IMR-90 (cell line): Measurements from ENCODE around the gene SPACA7. TPM values are rescaled to one million over a fixed set of nuclear protein-coding genes. Genes with fewer than 3 reads are reported as not detected.
"Not testable (repeated sequence)": the region's sequence is repeated elsewhere in the genome, so short reads cannot be mapped to it uniquely, and the experiment has no call there.

Experiments
- ATAC-seq: fragments of 200-7000 bp; cut with Tn5 transposase; 2 replicates; pipeline ENCODE4 v1.9.1; 2020; ENCODE audit warnings: low read depth, mild to moderate bottlenecking, moderate library complexity
- BruUV-seq: library from RNA; stranded (reverse); fragments of 400-500 nt; replicated peaks from 2 replicates; lab custom pipeline; 2021; lab: Mats Ljungman, UMichigan
- CTCF ChIA-PET: fragments of 300-600 bp; formaldehyde crosslinking; extraction: SDS; loops from one replicate; lab custom pipeline; 2021; ENCODE audit warnings: antibody characterized with exemption; lab: Yijun Ruan, JAX
- POLR2A ChIA-PET: fragments of 300-600 bp; sonication (Branson Sonifier 250); formaldehyde crosslinking; loops from one replicate; lab custom pipeline; 2022; ENCODE audit warnings: antibody characterized with exemption; ENCODE audit not compliant: unreplicated experiment; lab: Charles Lee
- DNase-seq: peaks from one replicate; pipeline ENCODE4 v3.0.0; 2013
- H2AFZ ChIP-seq: replicated peaks from 2 replicates; pipeline ENCODE3; 2013; ENCODE audit warnings: low read length, mild to moderate bottlenecking; ENCODE audit not compliant: poor library complexity
- H2AK5ac ChIP-seq: 2 replicates; pipeline ENCODE4 v1.6.1; 2013; ENCODE audit warnings: low read depth, low read length, inconsistent platforms
- H2AK9ac ChIP-seq: replicated peaks from 2 replicates; pipeline ENCODE3; 2013; ENCODE audit warnings: mild to moderate bottlenecking, low read depth, low read length, moderate library complexity; ENCODE audit not compliant: poor library complexity
- H2BK120ac ChIP-seq: 2 replicates; pipeline ENCODE4 v1.6.1; 2013; ENCODE audit warnings: low read depth, low read length, inconsistent platforms
- H2BK15ac ChIP-seq: 3 replicates; pipeline ENCODE4 v1.6.1; 2013; ENCODE audit warnings: low read depth, low read length, inconsistent platforms
- H2BK20ac ChIP-seq: 2 replicates; pipeline ENCODE4 v1.6.1; 2013; ENCODE audit warnings: low read depth, mild to moderate bottlenecking, inconsistent platforms, low read length, moderate library complexity
- H2BK5ac ChIP-seq: 2 replicates; pipeline ENCODE4 v1.6.1; 2013; ENCODE audit warnings: mild to moderate bottlenecking, low read depth, low read length, inconsistent platforms; ENCODE audit not compliant: poor library complexity, severe bottlenecking
- H3K14ac ChIP-seq: replicated peaks from 2 replicates; pipeline ENCODE4 v1.6.1; 2013; ENCODE audit warnings: low read depth, low read length, inconsistent platforms
- H3K18ac ChIP-seq: 2 replicates; pipeline ENCODE4 v1.6.1; 2013; ENCODE audit warnings: low read depth, low read length, control low read depth
- H3K23ac ChIP-seq: 2 replicates; pipeline ENCODE4 v1.6.1; 2013; ENCODE audit warnings: low read depth, low read length, inconsistent platforms
- H3K27ac ChIP-seq: 2 replicates; pipeline ENCODE4 v1.5.1; 2013; ENCODE audit warnings: mild to moderate bottlenecking, control low read depth, low read length; ENCODE audit not compliant: insufficient read depth
- H3K27me3 ChIP-seq: 2 replicates; pipeline ENCODE4 v1.6.1; 2013; ENCODE audit warnings: low read length; ENCODE audit not compliant: control insufficient read depth, insufficient read depth
- H3K36me3 ChIP-seq: 2 replicates; pipeline ENCODE4 v1.6.1; 2013; ENCODE audit warnings: low read length, mixed read lengths; ENCODE audit not compliant: control insufficient read depth, insufficient read depth
- H3K4ac ChIP-seq: 2 replicates; pipeline ENCODE4 v1.6.1; 2013; ENCODE audit warnings: low read depth, low read length, inconsistent platforms
- H3K4me1 ChIP-seq: 2 replicates; pipeline ENCODE4 v1.6.1; 2013; ENCODE audit warnings: low read length, mixed read lengths; ENCODE audit not compliant: control insufficient read depth, insufficient read depth
- H3K4me2 ChIP-seq: 2 replicates; pipeline ENCODE4 v1.6.1; 2013; ENCODE audit warnings: low read depth, mild to moderate bottlenecking, control low read depth, low read length, moderate library complexity
- H3K4me3 ChIP-seq: 2 replicates; pipeline ENCODE4 v1.5.1; 2013; ENCODE audit warnings: low read depth, mild to moderate bottlenecking, control low read depth, low read length, moderate library complexity; ENCODE audit not compliant: insufficient read depth
- H3K56ac ChIP-seq: 2 replicates; pipeline ENCODE4 v1.6.1; 2013; ENCODE audit warnings: low read length, inconsistent platforms; ENCODE audit not compliant: insufficient read depth; ENCODE audit errors: extremely low read depth
- H3K79me1 ChIP-seq, 2 experiments: 2 replicates each; pipeline ENCODE4 v1.6.1; 2013; ENCODE audit warnings: low read length in 2 of 2, inconsistent platforms in 1 of 2, low read depth in 1 of 2
- H3K9ac ChIP-seq: 2 replicates; pipeline ENCODE4 v1.6.1; 2013; ENCODE audit warnings: low read depth, low read length, control low read depth
- H3K9me1 ChIP-seq: 2 replicates; pipeline ENCODE4 v1.6.1; 2013; ENCODE audit warnings: low read length, inconsistent platforms; ENCODE audit not compliant: insufficient read depth
- H3K9me3 ChIP-seq: 2 replicates; pipeline ENCODE4 v1.6.1; 2013; ENCODE audit warnings: low read length; ENCODE audit not compliant: control insufficient read depth, insufficient read depth
- H4K20me1 ChIP-seq: 2 replicates; pipeline ENCODE4 v1.6.1; 2013; ENCODE audit warnings: low read length, inconsistent platforms; ENCODE audit not compliant: insufficient read depth
- H4K5ac ChIP-seq: 2 replicates; pipeline ENCODE4 v1.6.1; 2013; ENCODE audit warnings: mild to moderate bottlenecking, low read depth, low read length, control low read depth
- H4K8ac ChIP-seq, 2 experiments: 2 replicates each; pipeline ENCODE4 v1.6.1; 2013; ENCODE audit warnings: low read depth in 2 of 2, low read length in 2 of 2, control low read depth in 1 of 2, inconsistent platforms in 1 of 2
- H4K91ac ChIP-seq: 2 replicates; pipeline ENCODE4 v1.6.1; 2013; ENCODE audit warnings: low read depth, low read length, inconsistent platforms; ENCODE audit not compliant: insufficient read depth
- WGBS, 2 experiments: methylation state at CpG; one replicate each; pipeline versions ENCODE4 v1.1.5 to v1.1.7; 2013; ENCODE audit warnings: missing lambda C conversion rate in 2 of 2; ENCODE audit not compliant: insufficient read length in 1 of 2; ENCODE audit errors: extremely low coverage in 2 of 2; 5-methylcytosine and 5-hydroxymethylcytosine counted together
- dilution Hi-C: fragments of 300-500 bp; cut with HindIII; formaldehyde crosslinking; loops from one replicate; pipeline ENCODE4 v1.14.3; 2018; ENCODE audit warnings: low sequenced_read_pairs; ENCODE audit not compliant: unreplicated experiment
- in situ Hi-C: fragments of 300-500 bp; cut with MboI; formaldehyde crosslinking; loops from 3 replicates; pipeline ENCODE4 v1.14.3; 2019; ENCODE audit warnings: low sequenced_read_pairs, inconsistent platforms, mixed read lengths
- intact Hi-C: fragments of 100-400 bp; cut with micrococcal nuclease; formaldehyde crosslinking; loops from 2 replicates; pipeline ENCODE4 v1.10.0; 2022
- polyA plus RNA-seq, 3 experiments: library from polyadenylated mRNA; depleted of rRNA; stranded (reverse); fragments of >200 nt; gene quantifications; 2 replicates each; pipeline ENCODE4 v1.2.3, GENCODE V29; 2012; ENCODE audit warnings: low replicate concordance in 1 of 3
- total RNA-seq: library from RNA; depleted of rRNA; stranded (reverse); fragments of >200 nt; gene quantifications from 2 replicates; pipeline ENCODE4 v1.2.3, GENCODE V29; 2012

The SPACA7 gene
- total and polyA plus RNA-seq, 2 of the 4 experiments (the other 2 are of a cell fraction): not detected

DNA sequence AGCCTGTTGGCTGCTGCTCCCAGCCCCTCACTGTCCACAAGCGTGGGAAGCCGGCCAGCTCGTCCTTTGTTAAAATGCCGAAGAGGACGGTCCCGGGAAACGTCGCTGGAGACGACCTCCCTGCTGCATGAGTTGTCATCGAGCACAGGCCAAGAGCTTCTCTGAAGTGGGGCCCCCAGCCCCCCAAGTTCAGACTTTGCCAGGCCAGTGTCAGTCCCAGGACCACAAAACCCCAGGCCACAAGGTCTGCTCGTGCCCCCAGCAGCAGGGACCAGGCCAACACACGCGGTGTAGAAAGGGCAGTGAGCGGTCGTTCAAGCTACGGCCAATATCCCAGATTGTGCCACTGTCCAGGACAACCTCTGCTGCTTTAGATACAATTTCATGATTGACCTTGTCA is 57.4 kb downstream of the SPACA7 start:
- dilution Hi-C loops, H4K5ac ChIP-seq, H3K14ac ChIP-seq, H2AK9ac ChIP-seq, H3K27me3 ChIP-seq, H3K36me3 ChIP-seq, H4K91ac ChIP-seq, H3K9ac ChIP-seq, BruUV-seq, H2BK5ac ChIP-seq, H3K4ac ChIP-seq, in situ Hi-C loops, H3K4me1 ChIP-seq, H4K20me1 ChIP-seq, H3K4me3 ChIP-seq, H3K23ac ChIP-seq, CTCF ChIA-PET, H3K79me1 ChIP-seq, H3K27ac ChIP-seq, H3K56ac ChIP-seq, H2AK5ac ChIP-seq, ATAC-seq, H2BK120ac ChIP-seq, H4K8ac ChIP-seq, H2BK15ac ChIP-seq, H3K4me2 ChIP-seq, DNase-seq, H2AFZ ChIP-seq, H3K18ac ChIP-seq, H3K9me3 ChIP-seq, POLR2A ChIA-PET, H3K9me1 ChIP-seq, H2BK20ac ChIP-seq: not testable (repeated sequence)
- intact Hi-C loops: loop anchor here (10.0 kb wide), 1 partner anchor 1489 kb away; no protein-coding TSS in a partner anchor
- WGBS, 2 experiments: 80% methylated on average over 1 of the region's 16 CpGs; no CpG with 5 or more reads in 1 of the 2 experiments
